Measurements from ENCODE around the gene TENM3. TPM values are rescaled to one million over a fixed set of nuclear protein-coding genes. Genes with fewer than 3 reads are reported as not detected.

The TENM3 gene
- total and polyA plus RNA-seq, 10 of the 15 experiments (the other 5 are each of a cell fraction or from before 2014, with no cell fraction given), result 0.01 to 1.7 (median 0.08) TPM; not detected in 2

- 0 out of 2 replicates have a peak, but pooled peaks have one; percentile 23 for TF ChIP-seq MLLT1 (IDR thresholded peaks at IDR 0.05)
- 0 out of 4 replicates have a peak, but pooled peaks of 1 of the 2 experiments have one; percentile 12 for TF ChIP-seq ETV6 (conservative IDR thresholded peaks at IDR 0.05 in 1 of 2, IDR thresholded peaks at IDR 0.05 in 1 of 2; ENCODE audit: borderline replicate concordance in 1 of 2, low read depth in 1 of 2)
- 0 out of 4 replicates have a peak, but pooled peaks of 1 of the 2 experiments have one; percentile 33 for TF ChIP-seq SRF (IDR thresholded peaks at IDR 0.05; ENCODE audit: low read depth in 2 of 2, low read length in 2 of 2)
- no peak for TF ChIP-seq NR2C1 (IDR thresholded peaks at IDR 0.05)
- no peak for TF ChIP-seq FOS (IDR thresholded peaks at IDR 0.05; ENCODE audit: borderline replicate concordance, extremely low read depth, insufficient read length)
- TF ChIP-seq CBX5 (IDR thresholded peaks at IDR 0.05; ENCODE audit: low read depth), result no peak; the same call in 1 of the 2 replicates
- TF ChIP-seq CEBPB (IDR thresholded peaks at IDR 0.05; ENCODE audit: borderline replicate concordance in 1 of 2, low read depth in 2 of 2, low read length in 2 of 2), result no peak
- no peak for TF ChIP-seq NFXL1 (IDR thresholded peaks at IDR 0.05; ENCODE audit: borderline replicate concordance)
- no peak for TF ChIP-seq E4F1 (IDR thresholded peaks at IDR 0.05; ENCODE audit: borderline replicate concordance, partially characterized antibody)
- TF ChIP-seq NRF1 (conservative IDR thresholded peaks at IDR 0.05; ENCODE audit: low read depth, low read length), result no peak
- no peak for TF ChIP-seq NBN (IDR thresholded peaks at IDR 0.05)
- 0 out of 2 replicates have a peak, but pooled peaks have one; percentile 9 for TF ChIP-seq ATF3 (IDR thresholded peaks at IDR 0.05; ENCODE audit: borderline replicate concordance, extremely low read depth, low read depth, low read length)
- no peak for TF ChIP-seq SPI1 (IDR thresholded peaks at IDR 0.05; ENCODE audit: borderline replicate concordance, insufficient read depth, low read depth, low read length)
- no peak for TF ChIP-seq CREM (IDR thresholded peaks at IDR 0.05; ENCODE audit: low read depth)
- TF ChIP-seq MXI1 (IDR thresholded peaks at IDR 0.05; ENCODE audit: low read depth, low read length), result no peak
- TF ChIP-seq PAX8 (IDR thresholded peaks at IDR 0.05), result no peak
- TF ChIP-seq ZNF687 (IDR thresholded peaks at IDR 0.05), result no peak
- no peak for TF ChIP-seq STAT3 (IDR thresholded peaks at IDR 0.05; ENCODE audit: low read depth, low read length)
These were observed 563.4 kb downstream of the TENM3 start (continued) for GRCh38 chr4:182806259-182807252.

Data from GM12878 (cell line).